Esophagus squamous epithelium (tissue), 4 donors: ENCODE results near the gene BAD.

Experiments used
- CTCF ChIP-seq, 6 experiments: fragments of 450-650 bp in 4 of 6; fragments of 200-600 bp in 2 of 6; sonication (generic) in 2 of 6; IDR thresholded peaks; one replicate each; pipeline ENCODE4 v1.5.1; 2016 to 2019; ENCODE audit warnings: antibody characterized with exemption in 6 of 6, mild to moderate bottlenecking in 4 of 6, moderate library complexity in 4 of 6
- POLR2A ChIP-seq, 4 donors: fragments of 450-650 bp; IDR thresholded peaks; one replicate each; pipeline ENCODE4 v1.6.1; 2017; ENCODE audit warnings: antibody characterized with exemption in 4 of 4, mild to moderate bottlenecking in 4 of 4, moderate library complexity in 3 of 4

DNA sequence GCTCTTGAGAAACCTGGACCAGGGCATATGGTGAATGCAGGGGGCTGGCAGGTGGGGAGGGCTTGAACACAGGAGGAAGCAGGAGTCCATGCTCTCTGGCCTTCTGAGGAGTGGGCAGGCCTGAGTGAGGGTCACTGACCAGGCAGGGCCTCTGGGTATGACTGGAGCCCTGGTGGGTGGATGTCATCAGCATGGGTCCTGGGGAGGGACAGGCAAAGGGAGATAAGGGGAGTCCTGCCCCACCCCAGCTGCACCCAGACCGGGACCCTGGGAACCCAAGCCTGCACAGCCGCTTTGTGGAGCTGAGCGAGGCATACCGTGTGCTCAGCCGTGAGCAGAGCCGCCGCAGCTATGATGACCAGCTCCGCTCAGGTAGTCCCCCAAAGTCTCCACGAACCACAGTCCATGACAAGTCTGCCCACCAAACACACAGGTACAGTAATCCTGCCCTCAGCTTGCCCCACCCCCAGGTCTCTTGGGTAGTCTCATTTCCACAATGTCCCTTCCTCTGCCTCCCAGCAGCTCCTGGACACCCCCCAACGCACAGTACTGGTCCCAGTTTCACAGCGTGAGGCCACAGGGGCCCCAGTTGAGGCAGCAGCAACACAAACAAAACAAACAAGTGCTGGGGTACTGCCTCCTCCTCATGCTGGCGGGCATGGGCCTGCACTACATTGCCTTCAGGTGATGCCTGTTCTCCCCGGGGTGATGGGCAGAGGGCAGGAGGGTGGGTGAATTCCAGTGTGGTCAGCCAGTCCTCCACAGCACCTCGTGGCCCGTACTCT lies 52.1 kb downstream of the BAD start:
- TF ChIP-seq CTCF (IDR thresholded peaks at IDR 0.05) (no peak), POLR2A (IDR thresholded peaks at IDR 0.05) (no peak)
